H9 (cell line): ENCODE data around the gene NECAB2. TPM values are rescaled to one million over a fixed set of nuclear protein-coding genes. Genes with fewer than 3 reads are reported as not detected.
A peak's percentile ranks its signal among the peaks of the same experiment; 100 is the strongest.

Experiments
- DNase-seq: peaks from one replicate; pipeline ENCODE4 v3.0.0-alpha.2; 2017
- H2AFZ ChIP-seq: one replicate; pipeline ENCODE4 v1.6.1; 2013; ENCODE audit warnings: mild to moderate bottlenecking, low read length, control low read depth, moderate library complexity
- H2AK5ac ChIP-seq: 2 replicates; pipeline ENCODE4 v1.6.1; 2013; ENCODE audit warnings: low read length, control low read depth, mixed read lengths; ENCODE audit not compliant: insufficient read length
- H2BK120ac ChIP-seq: one replicate; pipeline ENCODE4 v1.6.1; 2013; ENCODE audit warnings: low read depth, mild to moderate bottlenecking, low read length, control low read depth, inconsistent platforms; ENCODE audit not compliant: poor library complexity, severe bottlenecking
- H2BK12ac ChIP-seq: 2 replicates; pipeline ENCODE4 v1.6.1; 2013; ENCODE audit warnings: low read length, control low read depth, mixed read lengths, low read depth; ENCODE audit not compliant: insufficient read length
- H2BK15ac ChIP-seq: 2 replicates; pipeline ENCODE4 v1.6.1; 2013; ENCODE audit warnings: low read depth, low read length, control low read depth
- H2BK20ac ChIP-seq: one replicate; pipeline ENCODE4 v1.6.1; 2013; ENCODE audit warnings: low read depth, mild to moderate bottlenecking, low read length, control low read depth, inconsistent platforms; ENCODE audit not compliant: poor library complexity, severe bottlenecking
- H2BK5ac ChIP-seq: 2 replicates; pipeline ENCODE4 v1.6.1; 2013; ENCODE audit warnings: low read length, control low read depth, mixed read lengths; ENCODE audit not compliant: insufficient read length
- H3K14ac ChIP-seq: 2 replicates; pipeline ENCODE4 v1.6.1; 2013; ENCODE audit warnings: low read length, control low read depth; ENCODE audit not compliant: insufficient read depth
- H3K18ac ChIP-seq: 2 replicates; pipeline ENCODE4 v1.6.1; 2013; ENCODE audit warnings: low read depth, mild to moderate bottlenecking, mixed read lengths, low read length, control low read depth; ENCODE audit not compliant: insufficient read length
- H3K23ac ChIP-seq: 2 replicates; pipeline ENCODE4 v1.6.1; 2013; ENCODE audit warnings: low read length, control low read depth, mixed read lengths, low read depth; ENCODE audit not compliant: insufficient read length
- H3K23me2 ChIP-seq: 2 replicates; pipeline ENCODE4 v1.6.1; 2013; ENCODE audit warnings: low read depth, mild to moderate bottlenecking, mixed read lengths, low read length, control low read depth; ENCODE audit not compliant: insufficient read length, poor library complexity, severe bottlenecking
- H3K27ac ChIP-seq: 2 replicates; pipeline ENCODE4 v1.5.1; 2013; ENCODE audit warnings: low read length, control low read depth, mixed read lengths, low read depth; ENCODE audit not compliant: insufficient read length
- H3K27me3 ChIP-seq: 2 replicates; pipeline ENCODE4 v1.6.1; 2013; ENCODE audit warnings: low read length, control low read depth, inconsistent platforms; ENCODE audit not compliant: insufficient read depth
- H3K4ac ChIP-seq: 2 replicates; pipeline ENCODE4 v1.6.1; 2013; ENCODE audit warnings: low read depth, mild to moderate bottlenecking, control low read depth, inconsistent platforms, low read length, moderate library complexity
- H3K4me1 ChIP-seq: 2 replicates; pipeline ENCODE4 v1.6.1; 2013; ENCODE audit warnings: low read length, control low read depth, inconsistent platforms; ENCODE audit not compliant: insufficient read depth
- H3K4me2 ChIP-seq: 2 replicates; pipeline ENCODE4 v1.6.1; 2013; ENCODE audit warnings: low read length, control low read depth, mixed read lengths; ENCODE audit not compliant: insufficient read length, insufficient read depth
- H3K56ac ChIP-seq: 2 replicates; pipeline ENCODE4 v1.6.1; 2013; ENCODE audit warnings: low read depth, mild to moderate bottlenecking, mixed read lengths, low read length, control low read depth; ENCODE audit not compliant: insufficient read length
- H3K79me1 ChIP-seq: 2 replicates; pipeline ENCODE4 v1.6.1; 2013; ENCODE audit warnings: low read depth, mild to moderate bottlenecking, moderate library complexity, low read length, control low read depth, inconsistent platforms; ENCODE audit not compliant: insufficient read depth, poor library complexity, severe bottlenecking
- H3K79me2 ChIP-seq: 2 replicates; pipeline ENCODE4 v1.6.1; 2013; ENCODE audit warnings: low read length, control low read depth, inconsistent platforms; ENCODE audit not compliant: insufficient read depth
- H3K9ac ChIP-seq: 2 replicates; pipeline ENCODE4 v1.6.1; 2013; ENCODE audit warnings: low read length, control low read depth, mixed read lengths; ENCODE audit not compliant: insufficient read length; ENCODE audit errors: extremely low read depth
- H3K9me3 ChIP-seq: one replicate; pipeline ENCODE4 v1.6.1; 2013; ENCODE audit warnings: low read depth, low read length, inconsistent platforms; ENCODE audit not compliant: control insufficient read depth
- H3T11ph ChIP-seq: one replicate; pipeline ENCODE4 v1.6.1; 2013; ENCODE audit warnings: mild to moderate bottlenecking, low read length, control low read depth, inconsistent platforms
- H4K20me1 ChIP-seq: one replicate; pipeline ENCODE4 v1.6.1; 2013; ENCODE audit not compliant: control insufficient read depth, insufficient read length, insufficient read depth
- H4K5ac ChIP-seq: 2 replicates; pipeline ENCODE4 v1.6.1; 2013; ENCODE audit warnings: low read depth, mild to moderate bottlenecking, mixed read lengths, low read length, control low read depth; ENCODE audit not compliant: insufficient read length
- H4K8ac ChIP-seq: replicated peaks from 2 replicates; pipeline ENCODE4 v1.6.1; 2013; ENCODE audit warnings: low read length, control low read depth, mixed read lengths, low read depth; ENCODE audit not compliant: insufficient read length
- H4K91ac ChIP-seq: 2 replicates; pipeline ENCODE4 v1.6.1; 2013; ENCODE audit warnings: low read depth, mild to moderate bottlenecking, moderate library complexity, mixed read lengths, low read length, control low read depth; ENCODE audit not compliant: insufficient read length
- H3K27ac Mint-ChIP-seq, 3 experiments: 2 replicates in 2 of 3; 3 replicates in 1 of 3; pipeline ENCODE4 v1.8.0; 2020 to 2021; ENCODE audit warnings: mixed read lengths in 3 of 3, mild to moderate bottlenecking in 1 of 3, moderate library complexity in 1 of 3
- H3K27me3 Mint-ChIP-seq: 2 replicates; pipeline ENCODE4 v1.8.0; 2021; ENCODE audit warnings: low read depth, mild to moderate bottlenecking, moderate library complexity, mixed read lengths
- H3K36me3 Mint-ChIP-seq, 3 experiments: 2 replicates in 2 of 3; 3 replicates in 1 of 3; pipeline ENCODE4 v1.8.0; 2020 to 2021; ENCODE audit warnings: low read depth in 3 of 3, mixed read lengths in 3 of 3; ENCODE audit not compliant: insufficient read depth in 1 of 3
- H3K4me1 Mint-ChIP-seq, 2 experiments: 2 replicates each; pipeline ENCODE4 v1.8.0; 2020; ENCODE audit warnings: mixed read lengths in 2 of 2
- H3K4me3 Mint-ChIP-seq, 2 experiments: 2 replicates in 1 of 2; 3 replicates in 1 of 2; pipeline ENCODE4 v1.8.0; 2020 to 2021; ENCODE audit warnings: mild to moderate bottlenecking in 2 of 2, mixed read lengths in 2 of 2, moderate library complexity in 1 of 2
- H3K9me3 Mint-ChIP-seq, 2 experiments: 2 replicates in 1 of 2; 3 replicates in 1 of 2; pipeline ENCODE4 v1.8.0; 2020; ENCODE audit warnings: mild to moderate bottlenecking in 2 of 2, mixed read lengths in 2 of 2, moderate library complexity in 1 of 2
- CTCF ChIP-seq: fragments of 200-600 bp; sonication (generic); conservative IDR thresholded peaks from 3 replicates; pipeline ENCODE4 v1.8.0; 2021; ENCODE audit warnings: antibody characterized with exemption, mild to moderate bottlenecking
- WGBS: extraction: QIAGEN DNeasy Blood & Tissue Kit; methylation state at CpG from one replicate; pipeline ENCODE4 v1.1.7; 2013; ENCODE audit warnings: missing lambda C conversion rate, low lambda C conversion rate, mixed read lengths; ENCODE audit not compliant: insufficient read length; ENCODE audit errors: extremely low coverage; 5-methylcytosine and 5-hydroxymethylcytosine counted together
- total RNA-seq: library from RNA; stranded (reverse); gene quantifications from 2 replicates; pipeline ENCODE4 v1.2.1, GENCODE V29; 2021

Gene NECAB2
- total RNA-seq, 1 experiment from 2014 or later: 12.6 TPM

DNA sequence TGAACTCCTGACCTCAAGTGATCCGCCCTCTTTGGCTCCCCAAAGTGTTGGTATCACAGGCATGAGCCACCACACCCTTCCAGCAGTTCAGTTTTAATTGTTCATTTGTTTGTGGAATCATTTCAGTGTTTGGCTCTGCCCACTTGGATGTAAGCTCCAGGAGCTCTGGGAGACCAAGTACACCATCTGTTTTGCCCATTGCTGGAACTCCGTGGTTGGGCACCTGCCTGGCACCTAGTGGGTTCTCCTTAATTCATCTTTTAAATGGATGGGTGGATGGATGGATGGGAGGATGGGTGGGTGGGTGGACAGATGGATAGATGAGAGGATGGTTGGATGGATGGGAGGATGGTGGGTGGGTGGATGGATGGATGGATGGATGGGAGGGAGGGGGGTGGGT is 953 bp upstream of the NECAB2 start:
- Histone ChIP-seq H3K27me3 (peaks cover 2% of the 10 kb centered on the region; the same call in 1 of the 2 replicates), H2BK15ac (no peak overlapping the region), H4K5ac (no peak overlapping the region), H2AK5ac (no peak overlapping the region), H2BK20ac (no peak overlapping the region), H2BK120ac (no peak overlapping the region), H3K9me3 (no peaks in the 10 kb centered on the region), H4K20me1 (peaks cover 3% of the 10 kb centered on the region), H4K8ac (no peak overlapping the region), H2BK5ac (no peak overlapping the region), H3K23me2 (peaks cover 6% of the 10 kb centered on the region), H3K27ac (no peak overlapping the region), H2BK12ac (no peak overlapping the region), H3K4ac (no peak overlapping the region), H3T11ph (no peak overlapping the region), H3K14ac (no peak overlapping the region), H3K4me2 (no peak overlapping the region), H2AFZ (no peak overlapping the region), H3K79me2 (no peaks in the 10 kb centered on the region), H3K56ac (no peak overlapping the region), H3K23ac (no peak overlapping the region), H4K91ac (no peak overlapping the region), H3K9ac (no peak overlapping the region), H3K79me1 (no peaks in the 10 kb centered on the region), H3K18ac (no peak overlapping the region), H3K4me1 (no peaks in the 10 kb centered on the region)
- TF ChIP-seq CTCF: no peak
- DNase-seq: no peak
- H3K4me1 Mint-ChIP-seq: peaks cover 9 to 34% of the 10 kb centered on the region in 2 experiments
- peak overlapping the region in 1 of 2 experiments; percentile 48; a peak in 2 of 5 replicates for H3K4me3 Mint-ChIP-seq
- H3K36me3 Mint-ChIP-seq: no peaks in the 10 kb centered on the region
- no CpG with 5 or more reads among the region's 2 CpGs for WGBS
- H3K9me3 Mint-ChIP-seq: no peaks in the 10 kb centered on the region; a peak in 1 of 5 replicates
- H3K27me3 Mint-ChIP-seq: peaks cover 13% of the 10 kb centered on the region
- no peak overlapping the region for H3K27ac Mint-ChIP-seq
